Colonic mucosa (tissue), 4 donors: ENCODE data around the gene GMCL2. TPM values are rescaled to one million over a fixed set of nuclear protein-coding genes. Genes with fewer than 3 reads are reported as not detected.

Experiments
- DNase-seq: peaks from one replicate; pipeline ENCODE4 v3.0.0-alpha.2; 2020
- H3K27ac ChIP-seq: fragments of 200-600 bp; one replicate; pipeline ENCODE4 v1.8.0; 2021
- H3K27me3 ChIP-seq: fragments of 200-600 bp; one replicate; pipeline ENCODE4 v1.8.0; 2021
- H3K36me3 ChIP-seq: fragments of 200-600 bp; one replicate; pipeline ENCODE4 v1.8.0; 2021
- H3K4me1 ChIP-seq: fragments of 200-600 bp; one replicate; pipeline ENCODE4 v1.8.0; 2021; ENCODE audit warnings: mild to moderate bottlenecking
- H3K4me3 ChIP-seq: fragments of 200-600 bp; one replicate; pipeline ENCODE4 v1.8.0; 2021
- H3K9ac ChIP-seq, 2 donors: one replicate each; pipeline ENCODE4 v1.7.0; 2013; ENCODE audit warnings: control low read depth in 2 of 2, low read depth in 2 of 2, low read length in 2 of 2
- H3K9me3 ChIP-seq: fragments of 200-600 bp; one replicate; pipeline ENCODE4 v1.8.0; 2021
- CTCF ChIP-seq: fragments of 200-600 bp; IDR thresholded peaks from one replicate; pipeline ENCODE4 v1.8.0; 2022; ENCODE audit warnings: antibody characterized with exemption, mild to moderate bottlenecking
- intact Hi-C: fragments of 100-400 bp; cut with DNase I; formaldehyde crosslinking; loops from one replicate; pipeline ENCODE4 v1.14.1; 2022
- total RNA-seq, 2 donors: library from RNA; stranded (reverse); fragmentation: NEBNext Ultra II Directional in 1 of 2; extraction: Animal tissue kit (Norgen Biotek cat#: 25700) in 1 of 2; gene quantifications; one replicate each; pipeline ENCODE4 v1.2.1, GENCODE V29; 2021
- donor health status: healthy.
- donor health status: DM: no; HTN: no; CAD: no.
- donor health status: DM: no; HTN: no; CAD: no.

Gene GMCL2
- total RNA-seq, 2 donors from 2014 or later: not detected

GRCh38 chr5:178142642-178143041 lies 44.5 kb downstream of the GMCL2 start:
- Histone ChIP-seq H3K27me3 (no peaks in the 10 kb centered on the region), H3K36me3 (no peaks in the 10 kb centered on the region), H3K4me1 (no peaks in the 10 kb centered on the region), H3K9ac (no peak overlapping the region), H3K9me3 (no peaks in the 10 kb centered on the region), H3K27ac (no peak overlapping the region), H3K4me3 (no peak overlapping the region)
- DNase-seq: no peak
- no peak for TF ChIP-seq CTCF
- intact Hi-C loops: no loop called here

GRCh38 chr5:178141550-178141949 lies 45.6 kb downstream of the GMCL2 start:
- intact Hi-C loops: no loop called here
- no peak overlapping the region for H3K4me3 ChIP-seq
- H3K27ac ChIP-seq: no peak overlapping the region
- H3K27me3 ChIP-seq: no peaks in the 10 kb centered on the region
- no peak for DNase-seq
- no peaks in the 10 kb centered on the region for H3K36me3 ChIP-seq
- TF ChIP-seq CTCF: no peak
- H3K4me1 ChIP-seq: no peaks in the 10 kb centered on the region
- H3K9ac ChIP-seq: no peak overlapping the region
- no peaks in the 10 kb centered on the region for H3K9me3 ChIP-seq

GRCh38 chr5:178137991-178138390 lies 49.2 kb downstream of the GMCL2 start:
- TF ChIP-seq CTCF: no peak
- Histone ChIP-seq H3K27ac (no peak overlapping the region), H3K27me3 (no peaks in the 10 kb centered on the region), H3K4me3 (no peak overlapping the region), H3K9ac (no peak overlapping the region), H3K36me3 (no peaks in the 10 kb centered on the region), H3K4me1 (no peaks in the 10 kb centered on the region), H3K9me3 (no peaks in the 10 kb centered on the region)
- intact Hi-C loops: no loop called here
- no peak for DNase-seq

GRCh38 chr5:178136990-178137389 lies 50.2 kb downstream of the GMCL2 start:
- TF ChIP-seq CTCF: no peak
- intact Hi-C loops: no loop called here
- Histone ChIP-seq H3K4me1 (peaks cover 3% of the 10 kb centered on the region), H3K27ac (no peak overlapping the region), H3K9me3 (no peaks in the 10 kb centered on the region), H3K9ac (no peak overlapping the region), H3K36me3 (no peaks in the 10 kb centered on the region), H3K4me3 (no peak overlapping the region), H3K27me3 (no peaks in the 10 kb centered on the region)
- DNase-seq: no peak

Other genes starting within 250 kb of the GMCL2 start
- not detected for gene PROP1, start 191.1 kb downstream of the GMCL2 start, total RNA-seq
- 1 to 10 TPM; 2.2 to 3.3 TPM for gene N4BP3, start 73.8 kb downstream of the GMCL2 start, total RNA-seq
- gene RMND5B, start 56.4 kb downstream of the GMCL2 start, total RNA-seq: 10 to 100 TPM; 31.9 to 50.1 TPM
- gene NHP2, start 33.5 kb downstream of the GMCL2 start, total RNA-seq: 100 to 1,000 TPM in 1 of 2 donors, 10 to 100 TPM in 1; 64.8 to 182 TPM
- 100 to 1,000 TPM; 286 to 385 TPM for gene HNRNPAB, start 17.2 kb upstream of the GMCL2 start, total RNA-seq
- gene PHYKPL, start 45.4 kb upstream of the GMCL2 start, total RNA-seq: 100 to 1,000 TPM; 101 to 159 TPM